OCI-LY7 (cell line): Measurements from ENCODE around the gene RASAL2.

ENCODE experiments used
- EZH2phosphoT487 ChIP-seq: fragments of 200-600 bp; sonication (generic); IDR thresholded peaks from 2 replicates; pipeline ENCODE4 v1.6.1; 2018; ENCODE audit warnings: low read depth, borderline replicate concordance, mild to moderate bottlenecking, mixed run types, antibody characterized with exemption, low read length, moderate library complexity, mixed read lengths
- TF ChIP-seq, protein P1 (sequence below): fragments of 200-600 bp; sonication (generic); conservative IDR thresholded peaks from 2 replicates; pipeline ENCODE4 v1.5.1; 2014; ENCODE audit warnings: mild to moderate bottlenecking, antibody characterized with exemption, low read length, moderate library complexity, mixed read lengths

DNA sequence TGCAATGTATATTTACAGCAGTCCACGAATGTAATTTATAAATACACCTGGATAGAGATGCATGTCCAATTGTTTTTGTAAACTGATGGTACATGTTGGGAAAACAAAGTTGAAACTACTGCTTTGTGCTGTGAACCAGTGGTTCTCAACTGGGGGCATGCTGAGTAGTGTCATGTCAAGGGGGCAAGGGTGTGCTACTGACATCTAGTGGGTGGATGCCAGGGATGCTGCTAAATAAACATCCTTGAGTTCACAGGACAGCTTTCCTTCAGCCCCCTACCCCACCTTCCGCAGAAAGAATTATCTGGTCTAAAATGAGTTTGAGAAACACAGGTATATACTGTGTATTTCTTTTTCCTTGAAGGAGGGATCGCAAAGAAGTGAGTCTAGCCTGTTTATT lies 95.9 kb downstream of the RASAL2 start:
- TF ChIP-seq, protein P1, sequence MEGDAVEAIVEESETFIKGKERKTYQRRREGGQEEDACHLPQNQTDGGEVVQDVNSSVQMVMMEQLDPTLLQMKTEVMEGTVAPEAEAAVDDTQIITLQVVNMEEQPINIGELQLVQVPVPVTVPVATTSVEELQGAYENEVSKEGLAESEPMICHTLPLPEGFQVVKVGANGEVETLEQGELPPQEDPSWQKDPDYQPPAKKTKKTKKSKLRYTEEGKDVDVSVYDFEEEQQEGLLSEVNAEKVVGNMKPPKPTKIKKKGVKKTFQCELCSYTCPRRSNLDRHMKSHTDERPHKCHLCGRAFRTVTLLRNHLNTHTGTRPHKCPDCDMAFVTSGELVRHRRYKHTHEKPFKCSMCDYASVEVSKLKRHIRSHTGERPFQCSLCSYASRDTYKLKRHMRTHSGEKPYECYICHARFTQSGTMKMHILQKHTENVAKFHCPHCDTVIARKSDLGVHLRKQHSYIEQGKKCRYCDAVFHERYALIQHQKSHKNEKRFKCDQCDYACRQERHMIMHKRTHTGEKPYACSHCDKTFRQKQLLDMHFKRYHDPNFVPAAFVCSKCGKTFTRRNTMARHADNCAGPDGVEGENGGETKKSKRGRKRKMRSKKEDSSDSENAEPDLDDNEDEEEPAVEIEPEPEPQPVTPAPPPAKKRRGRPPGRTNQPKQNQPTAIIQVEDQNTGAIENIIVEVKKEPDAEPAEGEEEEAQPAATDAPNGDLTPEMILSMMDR, result peak; percentile 75
- TF ChIP-seq EZH2phosphoT487, result no peak
